Fibroblast of lung (primary cell): ENCODE results near the gene ZCRB1. TPM values are rescaled to one million over a fixed set of nuclear protein-coding genes. Genes with fewer than 3 reads are reported as not detected.

Experiments
- DNase-seq, 2 donors: peaks; one replicate each; pipeline versions ENCODE4 v3.0.0 to v3.0.0-alpha.2; 2010; ENCODE audit warnings: low read depth in 2 of 2
- H2AFZ ChIP-seq: 2 replicates; pipeline ENCODE4 v1.5.1; 2012; ENCODE audit warnings: low read length, control low read depth, inconsistent platforms
- H3K27ac ChIP-seq: 2 replicates; pipeline ENCODE4 v1.5.1; 2011; ENCODE audit warnings: low read length, control low read depth; ENCODE audit not compliant: insufficient read depth
- H3K27me3 ChIP-seq: 2 replicates; pipeline ENCODE4 v1.5.1; 2011; ENCODE audit warnings: mild to moderate bottlenecking, low read length; ENCODE audit not compliant: control insufficient read depth, insufficient read depth
- H3K36me3 ChIP-seq: 2 replicates; pipeline ENCODE4 v1.5.1; 2011; ENCODE audit warnings: low read length; ENCODE audit not compliant: control insufficient read depth, insufficient read depth
- H3K4me1 ChIP-seq: 2 replicates; pipeline ENCODE4 v1.5.1; 2011; ENCODE audit warnings: low read length; ENCODE audit not compliant: control insufficient read depth, insufficient read depth; ENCODE audit errors: extremely low read depth
- H3K4me2 ChIP-seq: 2 replicates; pipeline ENCODE4 v1.5.1; 2011; ENCODE audit warnings: low read length, control low read depth; ENCODE audit not compliant: insufficient read depth; ENCODE audit errors: extremely low read depth
- H3K4me3 ChIP-seq, 4 experiments: fragments of 200-600 bp in 1 of 4; sonication (generic) in 1 of 4; replicated peaks in 1 of 4; 2 replicates each; pipeline ENCODE4 v1.5.1; 2011 to 2016; ENCODE audit warnings: low read length in 4 of 4, low read depth in 3 of 4, mild to moderate bottlenecking in 3 of 4, control low read depth in 2 of 4, inconsistent platforms in 1 of 4, mixed read lengths in 1 of 4; ENCODE audit not compliant: insufficient read depth in 1 of 4; ENCODE audit errors: control extremely low read depth in 1 of 4
- H3K79me2 ChIP-seq: 2 replicates; pipeline ENCODE4 v1.5.1; 2012; ENCODE audit warnings: mild to moderate bottlenecking, low read length, inconsistent platforms; ENCODE audit not compliant: control insufficient read depth, insufficient read depth
- H3K9ac ChIP-seq: 2 replicates; pipeline ENCODE4 v1.5.1; 2011; ENCODE audit warnings: mild to moderate bottlenecking, low read length, control low read depth; ENCODE audit not compliant: insufficient read depth
- H3K9me3 ChIP-seq: 2 replicates; pipeline ENCODE4 v1.5.1; 2012; ENCODE audit warnings: low read depth, low read length; ENCODE audit not compliant: control insufficient read depth, insufficient read depth
- H4K20me1 ChIP-seq: 2 replicates; pipeline ENCODE4 v1.5.1; 2011; ENCODE audit warnings: low read length; ENCODE audit not compliant: control insufficient read depth, insufficient read depth; ENCODE audit errors: extremely low read depth
- EZH2 ChIP-seq: IDR thresholded peaks from 2 replicates; pipeline ENCODE4 v1.5.1; 2012; ENCODE audit warnings: low read length, control low read depth, mild to moderate bottlenecking; ENCODE audit errors: missing control alignments
- polyA plus RNA-seq, 2 donors: library from polyadenylated mRNA; depleted of rRNA in 1 of 2; stranded (reverse) in 1 of 2; unstranded in 1 of 2; fragments of >200 nt; gene quantifications; 2 replicates each; pipeline ENCODE4 v1.2.1, GENCODE V29; 2011 to 2012; ENCODE audit warnings: missing spikeins in 1 of 2
- total RNA-seq: library from RNA; depleted of rRNA; stranded (reverse); fragments of >200 nt; gene quantifications from 2 replicates; pipeline ENCODE4 v1.2.1, GENCODE V29; 2014
- TF ChIP-seq, protein P1 (sequence below), 2 donors: IDR thresholded peaks in 1 of 2; conservative IDR thresholded peaks in 1 of 2; 1 replicate in 1 of 2; 2 replicates in 1 of 2; pipeline ENCODE4 v1.5.1; 2011 to 2012; ENCODE audit warnings: low read length in 2 of 2, control low read depth in 1 of 2, inconsistent platforms in 1 of 2, low read depth in 1 of 2, mild to moderate bottlenecking in 1 of 2

ZCRB1 gene
- total and polyA plus RNA-seq, 2 donors (not counting 1 experiment from before 2014, with no cell fraction given), result 31.2 to 78.0 TPM

DNA sequence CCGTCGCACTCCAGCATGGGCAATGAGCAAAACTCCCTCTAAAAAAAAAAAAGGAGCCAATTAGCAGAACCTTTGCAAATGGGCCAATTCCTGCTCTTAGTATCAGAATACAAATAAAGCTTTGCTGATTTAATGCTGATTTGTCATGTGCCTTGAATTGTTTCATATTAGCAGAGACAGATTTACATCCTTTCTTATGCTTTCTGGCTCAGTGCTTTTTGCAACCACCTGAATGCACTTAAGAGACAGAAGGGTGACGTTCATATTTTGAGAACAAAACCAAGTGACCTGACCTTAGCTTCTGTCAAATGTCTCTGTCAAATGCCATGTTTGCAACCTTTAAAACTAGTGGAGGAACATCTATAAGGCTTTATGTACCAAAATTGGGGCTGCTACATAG, 44.0 kb downstream of the ZCRB1 start:
- Histone ChIP-seq H3K27me3 (no peaks in the 10 kb centered on the region), H3K27ac (no peak overlapping the region), H3K79me2 (no peaks in the 10 kb centered on the region), H3K4me2 (no peak overlapping the region), H4K20me1 (no peaks in the 10 kb centered on the region), H3K36me3 (no peaks in the 10 kb centered on the region), H2AFZ (no peak overlapping the region), H3K4me1 (no peaks in the 10 kb centered on the region), H3K9me3 (no peaks in the 10 kb centered on the region), H3K4me3 (no peak overlapping the region), H3K9ac (no peak overlapping the region)
- no peak for DNase-seq
- TF ChIP-seq, protein P1, sequence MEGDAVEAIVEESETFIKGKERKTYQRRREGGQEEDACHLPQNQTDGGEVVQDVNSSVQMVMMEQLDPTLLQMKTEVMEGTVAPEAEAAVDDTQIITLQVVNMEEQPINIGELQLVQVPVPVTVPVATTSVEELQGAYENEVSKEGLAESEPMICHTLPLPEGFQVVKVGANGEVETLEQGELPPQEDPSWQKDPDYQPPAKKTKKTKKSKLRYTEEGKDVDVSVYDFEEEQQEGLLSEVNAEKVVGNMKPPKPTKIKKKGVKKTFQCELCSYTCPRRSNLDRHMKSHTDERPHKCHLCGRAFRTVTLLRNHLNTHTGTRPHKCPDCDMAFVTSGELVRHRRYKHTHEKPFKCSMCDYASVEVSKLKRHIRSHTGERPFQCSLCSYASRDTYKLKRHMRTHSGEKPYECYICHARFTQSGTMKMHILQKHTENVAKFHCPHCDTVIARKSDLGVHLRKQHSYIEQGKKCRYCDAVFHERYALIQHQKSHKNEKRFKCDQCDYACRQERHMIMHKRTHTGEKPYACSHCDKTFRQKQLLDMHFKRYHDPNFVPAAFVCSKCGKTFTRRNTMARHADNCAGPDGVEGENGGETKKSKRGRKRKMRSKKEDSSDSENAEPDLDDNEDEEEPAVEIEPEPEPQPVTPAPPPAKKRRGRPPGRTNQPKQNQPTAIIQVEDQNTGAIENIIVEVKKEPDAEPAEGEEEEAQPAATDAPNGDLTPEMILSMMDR (conservative IDR thresholded peaks at IDR 0.05 in 1 of 2, IDR thresholded peaks at IDR 0.05 in 1 of 2; ENCODE audit: low read depth in 1 of 2, low read length in 2 of 2), result no peak
- no peak for TF ChIP-seq EZH2

- no peak overlapping the region for H2AFZ ChIP-seq
- no peaks in the 10 kb centered on the region for H3K9me3 ChIP-seq
- DNase-seq, result no peak
- no peak overlapping the region for H3K27ac ChIP-seq
- H3K9ac ChIP-seq, result no peak overlapping the region
- H4K20me1 ChIP-seq, result no peaks in the 10 kb centered on the region
- TF ChIP-seq EZH2, result no peak
- TF ChIP-seq, protein P1 (conservative IDR thresholded peaks at IDR 0.05 in 1 of 2, IDR thresholded peaks at IDR 0.05 in 1 of 2; ENCODE audit: low read depth in 1 of 2, low read length in 2 of 2), result no peak
- no peaks in the 10 kb centered on the region for H3K79me2 ChIP-seq
- no peaks in the 10 kb centered on the region for H3K36me3 ChIP-seq
- no peaks in the 10 kb centered on the region for H3K27me3 ChIP-seq
- H3K4me1 ChIP-seq, result no peaks in the 10 kb centered on the region
- H3K4me2 ChIP-seq, result no peak overlapping the region
- H3K4me3 ChIP-seq, result no peak overlapping the region
Measured at GRCh38 chr12:42281278-42281677, 44.6 kb downstream of the ZCRB1 start.

GRCh38 chr12:42278128-42278510, 47.8 kb downstream of the ZCRB1 start:
- Histone ChIP-seq H2AFZ (no peak overlapping the region), H3K4me1 (no peaks in the 10 kb centered on the region), H3K27me3 (no peaks in the 10 kb centered on the region), H4K20me1 (no peaks in the 10 kb centered on the region), H3K4me2 (no peak overlapping the region), H3K9me3 (no peaks in the 10 kb centered on the region), H3K27ac (no peak overlapping the region), H3K36me3 (no peaks in the 10 kb centered on the region), H3K9ac (no peak overlapping the region), H3K4me3 (no peak overlapping the region), H3K79me2 (no peaks in the 10 kb centered on the region)
- peak in 1 of 2 donors; percentile 11 for DNase-seq
- TF ChIP-seq EZH2, result no peak
- TF ChIP-seq, protein P1 (conservative IDR thresholded peaks at IDR 0.05 in 1 of 2, IDR thresholded peaks at IDR 0.05 in 1 of 2; ENCODE audit: low read depth in 1 of 2, low read length in 2 of 2), result no peak
